PFSK-1 (cell line): ENCODE data around the gene TRAIP. TPM values are rescaled to one million over a fixed set of nuclear protein-coding genes. Genes with fewer than 3 reads are reported as not detected.

Experiments
- FOXP2 ChIP-seq: optimal IDR thresholded peaks from 2 replicates; pipeline ENCODE3; 2011; ENCODE audit warnings: borderline replicate concordance, control low read depth, inconsistent platforms; ENCODE audit not compliant: insufficient read depth; ENCODE audit errors: extremely low read length, extremely low read depth
- POLR2AphosphoS5 ChIP-seq: IDR thresholded peaks from 2 replicates; pipeline ENCODE4 v1.6.1; 2012; ENCODE audit warnings: low read depth, mild to moderate bottlenecking, control low read depth, low read length, moderate library complexity
- SIN3A ChIP-seq: IDR thresholded peaks from 2 replicates; pipeline ENCODE4 v1.6.1; 2012; ENCODE audit warnings: mild to moderate bottlenecking, low read length, moderate library complexity, borderline replicate concordance; ENCODE audit not compliant: insufficient read depth
- TAF1 ChIP-seq: IDR thresholded peaks from 2 replicates; pipeline ENCODE4 v1.6.1; 2012; ENCODE audit warnings: low read length, control low read depth, borderline replicate concordance; ENCODE audit not compliant: insufficient read depth
- polyA plus RNA-seq: library from polyadenylated mRNA; unstranded; fragments of >200 nt; gene quantifications from one replicate; pipeline ENCODE4 v1.2.1, GENCODE V29; 2012; ENCODE audit warnings: low read depth, missing spikeins; ENCODE audit not compliant: insufficient read length
- TF ChIP-seq, protein P1 (sequence below), 2 experiments: IDR thresholded peaks; 2 replicates each; pipeline versions ENCODE4 v1.6.1 to v1.8.0; 2011 to 2012; ENCODE audit warnings: low read depth in 2 of 2, low read length in 2 of 2, control low read depth in 1 of 2, inconsistent platforms in 1 of 2, mild to moderate bottlenecking in 1 of 2, moderate library complexity in 1 of 2; ENCODE audit not compliant: insufficient read depth in 1 of 2

The TRAIP gene, protein sequence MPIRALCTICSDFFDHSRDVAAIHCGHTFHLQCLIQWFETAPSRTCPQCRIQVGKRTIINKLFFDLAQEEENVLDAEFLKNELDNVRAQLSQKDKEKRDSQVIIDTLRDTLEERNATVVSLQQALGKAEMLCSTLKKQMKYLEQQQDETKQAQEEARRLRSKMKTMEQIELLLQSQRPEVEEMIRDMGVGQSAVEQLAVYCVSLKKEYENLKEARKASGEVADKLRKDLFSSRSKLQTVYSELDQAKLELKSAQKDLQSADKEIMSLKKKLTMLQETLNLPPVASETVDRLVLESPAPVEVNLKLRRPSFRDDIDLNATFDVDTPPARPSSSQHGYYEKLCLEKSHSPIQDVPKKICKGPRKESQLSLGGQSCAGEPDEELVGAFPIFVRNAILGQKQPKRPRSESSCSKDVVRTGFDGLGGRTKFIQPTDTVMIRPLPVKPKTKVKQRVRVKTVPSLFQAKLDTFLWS
- polyA plus RNA-seq = 13.2 TPM

DNA sequence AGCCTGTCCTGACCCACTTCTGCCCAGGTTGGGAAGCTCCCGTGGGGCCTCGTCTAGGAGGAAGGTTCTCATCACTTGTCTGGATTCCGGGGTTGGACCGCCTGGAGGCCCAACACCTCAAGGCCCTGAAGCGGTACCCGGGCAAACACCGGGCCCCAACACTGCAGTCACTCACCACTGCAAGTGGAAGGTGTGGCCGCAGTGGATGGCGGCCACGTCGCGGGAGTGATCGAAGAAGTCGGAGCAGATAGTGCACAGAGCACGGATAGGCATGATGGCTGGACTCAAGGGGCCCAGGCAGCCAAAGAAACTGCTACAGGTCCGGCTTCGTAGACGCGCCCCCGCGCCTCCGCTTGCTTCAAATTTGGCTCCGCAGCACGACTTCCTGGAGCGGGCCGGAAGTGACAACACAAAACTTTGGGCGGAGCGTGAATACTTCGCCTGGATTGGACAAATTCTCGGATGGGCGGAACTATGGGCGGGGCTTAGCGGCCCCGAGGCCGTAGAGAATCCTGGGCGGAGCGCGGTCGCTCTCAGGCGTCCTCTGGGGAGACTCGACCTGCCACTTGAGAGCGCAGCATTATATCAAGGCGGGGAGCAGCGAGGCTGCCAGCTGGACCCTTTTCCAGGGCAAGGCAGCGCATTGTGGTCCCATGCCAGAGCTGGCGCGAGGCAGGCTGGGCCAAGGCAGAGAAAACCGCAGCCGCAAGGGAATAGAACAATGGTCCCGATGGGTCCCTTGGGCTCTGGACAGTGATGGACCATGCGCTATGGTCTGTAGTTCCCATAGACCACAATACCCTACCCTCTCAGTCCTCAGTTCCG, at the start of gene TRAIP:
Gene TRAIP (minus strand): TSS at position 384 of the 825 bp plus-strand sequence. CDS start 111 bp downstream, at position 273.
- TF ChIP-seq SIN3A (peak; percentile 85; the same call in 1 of the 2 replicates), FOXP2 (no peak), TAF1 (0 out of 2 replicates have a peak, but pooled peaks have one; percentile 38), POLR2AphosphoS5 (peak; percentile 75)
- TF ChIP-seq, protein P1, sequence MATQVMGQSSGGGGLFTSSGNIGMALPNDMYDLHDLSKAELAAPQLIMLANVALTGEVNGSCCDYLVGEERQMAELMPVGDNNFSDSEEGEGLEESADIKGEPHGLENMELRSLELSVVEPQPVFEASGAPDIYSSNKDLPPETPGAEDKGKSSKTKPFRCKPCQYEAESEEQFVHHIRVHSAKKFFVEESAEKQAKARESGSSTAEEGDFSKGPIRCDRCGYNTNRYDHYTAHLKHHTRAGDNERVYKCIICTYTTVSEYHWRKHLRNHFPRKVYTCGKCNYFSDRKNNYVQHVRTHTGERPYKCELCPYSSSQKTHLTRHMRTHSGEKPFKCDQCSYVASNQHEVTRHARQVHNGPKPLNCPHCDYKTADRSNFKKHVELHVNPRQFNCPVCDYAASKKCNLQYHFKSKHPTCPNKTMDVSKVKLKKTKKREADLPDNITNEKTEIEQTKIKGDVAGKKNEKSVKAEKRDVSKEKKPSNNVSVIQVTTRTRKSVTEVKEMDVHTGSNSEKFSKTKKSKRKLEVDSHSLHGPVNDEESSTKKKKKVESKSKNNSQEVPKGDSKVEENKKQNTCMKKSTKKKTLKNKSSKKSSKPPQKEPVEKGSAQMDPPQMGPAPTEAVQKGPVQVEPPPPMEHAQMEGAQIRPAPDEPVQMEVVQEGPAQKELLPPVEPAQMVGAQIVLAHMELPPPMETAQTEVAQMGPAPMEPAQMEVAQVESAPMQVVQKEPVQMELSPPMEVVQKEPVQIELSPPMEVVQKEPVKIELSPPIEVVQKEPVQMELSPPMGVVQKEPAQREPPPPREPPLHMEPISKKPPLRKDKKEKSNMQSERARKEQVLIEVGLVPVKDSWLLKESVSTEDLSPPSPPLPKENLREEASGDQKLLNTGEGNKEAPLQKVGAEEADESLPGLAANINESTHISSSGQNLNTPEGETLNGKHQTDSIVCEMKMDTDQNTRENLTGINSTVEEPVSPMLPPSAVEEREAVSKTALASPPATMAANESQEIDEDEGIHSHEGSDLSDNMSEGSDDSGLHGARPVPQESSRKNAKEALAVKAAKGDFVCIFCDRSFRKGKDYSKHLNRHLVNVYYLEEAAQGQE (IDR thresholded peaks at IDR 0.05; ENCODE audit: insufficient read depth in 1 of 2, low read depth in 2 of 2, low read length in 2 of 2) = no peak

DNA sequence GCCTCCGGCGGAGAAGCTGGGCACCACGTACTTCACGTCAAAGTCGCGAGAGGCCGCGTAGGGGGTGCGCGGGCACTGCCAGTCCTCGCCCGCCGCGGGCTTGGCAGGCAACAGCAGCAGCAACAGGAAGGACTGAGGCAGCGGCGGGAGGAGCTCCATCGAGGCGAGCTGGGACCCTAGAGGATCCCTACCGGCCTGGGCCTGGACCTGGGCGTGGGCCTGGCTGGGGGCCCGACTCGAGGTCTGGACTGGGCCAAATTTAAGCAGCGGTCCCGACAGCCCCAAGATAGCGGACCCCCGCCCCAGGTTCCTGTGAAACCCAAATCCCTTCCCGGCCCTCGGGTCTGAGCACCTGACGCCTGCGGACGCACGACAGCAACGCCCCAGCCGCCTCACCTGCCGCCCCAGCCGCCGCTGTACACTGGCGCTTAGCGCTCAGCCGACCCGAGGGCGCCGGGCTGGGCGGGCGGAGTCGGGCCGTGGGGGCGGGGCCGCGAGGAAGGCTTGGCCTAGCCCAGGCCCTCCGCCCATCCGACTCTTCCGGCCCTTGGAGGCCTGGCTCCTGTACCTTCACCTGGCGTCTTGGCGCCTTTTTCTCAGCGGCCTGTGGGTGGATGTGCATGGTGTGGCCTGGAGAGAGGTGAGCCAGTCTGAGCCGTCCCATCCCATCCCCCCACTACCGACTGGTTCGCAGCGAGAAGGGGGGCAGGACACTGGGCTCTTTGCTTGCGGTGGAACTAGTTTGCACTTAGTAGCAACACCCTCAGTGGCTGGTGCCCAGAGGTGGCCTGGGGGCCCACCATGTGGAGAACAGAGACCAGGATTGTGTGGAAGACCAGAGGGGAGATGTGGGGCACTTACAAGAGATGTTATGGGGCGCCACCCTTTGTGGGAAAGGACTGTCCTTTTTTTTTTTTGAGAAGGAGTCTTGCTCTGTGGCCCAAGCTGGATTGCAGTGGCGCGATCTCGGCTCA, 47.4 kb upstream of the TRAIP start, which contains the start of gene MST1R:
Gene MST1R (minus strand): TSS at position 423 of the 974 bp plus-strand sequence. CDS start 264 bp downstream, at position 159.
- no peak for TF ChIP-seq POLR2AphosphoS5
- no peak for TF ChIP-seq FOXP2
- TF ChIP-seq, protein P1 (IDR thresholded peaks at IDR 0.05; ENCODE audit: insufficient read depth in 1 of 2, low read depth in 2 of 2, low read length in 2 of 2) = no peak
- no peak for TF ChIP-seq TAF1
- no peak for TF ChIP-seq SIN3A

DNA sequence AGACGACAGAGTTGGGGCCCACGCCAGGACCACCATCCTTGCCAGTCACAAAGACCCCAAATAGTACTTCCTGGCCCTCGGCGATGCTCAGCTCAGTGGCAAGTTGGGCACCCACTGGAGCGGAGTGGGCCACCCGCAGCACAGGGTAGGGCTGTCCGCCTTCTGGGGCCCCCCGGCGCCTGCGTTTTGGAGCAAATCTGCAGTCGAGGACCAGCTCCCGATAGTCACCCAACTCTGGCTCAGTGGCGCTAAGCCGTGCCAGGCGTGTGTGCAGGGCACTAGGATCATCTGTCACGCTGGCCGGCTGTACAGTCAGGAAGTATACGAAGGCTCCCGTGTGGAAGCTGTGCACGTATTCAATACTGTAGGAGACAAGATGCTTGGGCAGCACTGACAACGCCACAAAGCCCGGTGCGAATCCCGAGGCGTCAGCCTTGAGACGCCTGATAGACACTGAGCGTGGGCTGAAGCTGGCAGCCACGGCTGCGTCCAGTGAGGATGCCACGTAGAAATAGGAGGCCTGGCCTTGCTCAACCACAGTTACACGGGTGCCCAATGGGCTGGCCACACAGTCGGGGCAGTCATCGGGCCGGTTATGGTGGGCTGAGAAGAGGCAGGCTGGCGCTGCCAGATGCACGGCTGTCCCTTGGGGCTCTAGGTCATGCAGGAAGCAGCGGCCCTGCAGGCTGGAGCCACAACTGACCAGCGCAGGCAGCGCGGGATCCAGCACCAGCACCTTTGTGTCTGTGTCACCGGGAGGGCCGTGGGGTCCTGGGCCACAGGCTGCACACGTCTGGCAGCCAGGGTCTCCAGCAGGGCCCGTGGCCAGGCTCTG, 46.4 kb upstream of the TRAIP start:
- no peak for TF ChIP-seq SIN3A
- no peak for TF ChIP-seq POLR2AphosphoS5
- TF ChIP-seq TAF1 = no peak
- TF ChIP-seq, protein P1 (IDR thresholded peaks at IDR 0.05; ENCODE audit: insufficient read depth in 1 of 2, low read depth in 2 of 2, low read length in 2 of 2) = no peak
- no peak for TF ChIP-seq FOXP2
